ENCODE data around the gene RGS7. TPM values are rescaled to one million over a fixed set of nuclear protein-coding genes. Genes with fewer than 3 reads are reported as not detected.

RGS7 gene
- total RNA-seq, 1 experiment from 2014 or later = not detected

DNA sequence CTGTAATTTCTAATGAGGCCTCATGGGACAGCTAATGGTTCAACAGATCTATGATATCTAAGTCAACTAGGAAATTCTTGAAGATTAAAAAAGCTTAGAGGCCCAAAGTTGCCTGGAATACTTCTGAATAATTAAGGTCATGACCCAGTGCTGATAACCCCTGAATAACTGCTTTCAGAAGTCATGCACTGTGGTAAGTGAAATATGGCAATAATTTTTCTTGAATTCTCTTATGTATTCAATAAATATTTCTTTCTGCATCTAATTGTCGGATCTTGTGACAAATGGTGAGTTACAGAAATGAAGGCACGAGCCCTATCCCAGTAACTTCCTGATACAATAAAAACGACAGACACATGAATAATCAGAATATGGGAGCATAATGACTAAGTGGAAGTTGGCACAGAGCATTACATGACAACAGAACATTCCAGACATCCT lies 525.8 kb downstream of the RGS7 start:
- in situ Hi-C loops (cut with HindIII; ENCODE audit: low sequenced_read_pairs) = no loop called here
- no peak for DNase-seq (ENCODE audit: low spot score)

DNA sequence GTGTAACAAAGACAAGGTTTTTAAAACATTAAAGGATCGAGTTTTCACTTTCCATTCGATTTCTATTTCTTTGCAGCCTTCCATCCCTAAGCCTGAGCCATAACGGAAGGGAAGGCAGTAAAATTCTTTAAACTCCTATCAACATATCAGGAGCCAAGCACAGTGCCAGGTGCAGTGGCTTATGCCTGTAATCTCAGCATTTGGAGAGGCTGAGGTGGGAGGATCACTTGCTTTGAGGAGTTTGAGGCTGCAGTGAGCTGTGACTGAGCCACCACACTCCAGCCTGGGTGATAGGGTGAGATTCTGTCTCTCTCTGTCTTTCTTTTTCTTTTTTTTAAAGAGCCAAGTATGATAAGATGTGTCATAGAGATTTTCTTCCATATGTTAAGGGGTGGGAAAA lies 527.5 kb downstream of the RGS7 start:
- DNase-seq (ENCODE audit: low spot score) = no peak
- in situ Hi-C loops (cut with HindIII; ENCODE audit: low sequenced_read_pairs) = no loop called here

DNA sequence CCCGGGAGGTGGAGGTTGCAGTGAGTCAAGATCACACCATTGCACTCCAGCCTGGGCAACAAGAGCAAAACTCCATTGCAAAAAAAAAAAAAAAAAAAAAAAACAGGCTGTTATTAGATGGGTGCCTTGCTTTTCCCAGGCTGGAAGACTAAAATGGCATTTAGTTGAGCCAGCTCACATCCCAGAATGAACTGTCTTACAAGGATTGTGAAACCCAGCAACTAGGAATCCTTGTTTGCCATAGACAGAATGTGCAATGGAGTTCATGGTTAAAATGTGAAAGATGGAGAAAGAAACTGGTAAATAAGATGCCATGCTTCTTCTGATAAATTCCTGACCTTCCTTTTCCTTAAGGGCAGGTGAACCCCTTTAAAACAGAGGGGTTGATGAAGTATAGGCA lies 529.2 kb downstream of the RGS7 start:
- no peak for DNase-seq (ENCODE audit: low spot score)
- in situ Hi-C loops (cut with HindIII; ENCODE audit: low sequenced_read_pairs) = no loop called here

DNA sequence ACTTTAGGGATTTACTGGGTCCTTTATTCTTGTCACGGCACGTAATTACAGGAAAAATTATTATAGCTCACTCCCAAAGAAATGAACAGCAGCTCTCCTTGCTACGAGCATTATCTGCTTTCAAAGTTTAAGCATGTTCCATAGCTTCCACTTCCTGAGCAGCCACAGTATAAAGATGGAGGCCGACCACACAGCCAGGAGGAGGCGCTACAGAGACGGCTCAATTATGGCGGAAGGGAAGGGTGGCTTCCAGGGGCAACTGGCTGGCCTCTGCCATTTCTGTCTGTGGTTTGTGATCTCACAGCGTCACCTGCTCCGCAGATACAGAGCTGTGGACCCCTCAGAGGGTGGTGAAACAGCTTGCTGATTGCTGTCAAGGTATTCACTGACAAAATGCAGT lies 532.8 kb downstream of the RGS7 start:
- in situ Hi-C loops (cut with HindIII; ENCODE audit: low sequenced_read_pairs) = no loop called here
- no peak for DNase-seq (ENCODE audit: low spot score)

DNA sequence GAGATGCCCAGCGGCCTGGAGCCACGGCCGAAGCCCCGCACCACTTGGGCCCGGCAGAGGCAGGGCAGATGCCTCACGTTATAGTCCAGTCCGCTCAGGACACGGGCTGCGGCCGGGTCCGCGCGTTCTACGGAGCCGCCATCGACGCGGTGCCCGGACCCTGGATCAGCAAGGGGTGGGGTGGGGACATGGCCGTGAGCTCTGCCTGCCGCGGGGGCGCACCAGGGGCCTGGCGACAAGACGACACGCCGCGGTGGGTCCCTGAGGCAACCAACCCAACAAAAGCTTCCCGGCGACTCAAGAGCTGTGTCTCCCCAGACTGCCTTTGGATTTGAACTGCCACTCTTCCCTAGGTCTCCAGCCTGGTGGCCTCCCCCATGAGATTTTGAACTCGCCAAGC lies 533.6 kb downstream of the RGS7 start:
- in situ Hi-C loops (cut with HindIII; ENCODE audit: low sequenced_read_pairs) = no loop called here
- DNase-seq (ENCODE audit: low spot score) = no peak

DNA sequence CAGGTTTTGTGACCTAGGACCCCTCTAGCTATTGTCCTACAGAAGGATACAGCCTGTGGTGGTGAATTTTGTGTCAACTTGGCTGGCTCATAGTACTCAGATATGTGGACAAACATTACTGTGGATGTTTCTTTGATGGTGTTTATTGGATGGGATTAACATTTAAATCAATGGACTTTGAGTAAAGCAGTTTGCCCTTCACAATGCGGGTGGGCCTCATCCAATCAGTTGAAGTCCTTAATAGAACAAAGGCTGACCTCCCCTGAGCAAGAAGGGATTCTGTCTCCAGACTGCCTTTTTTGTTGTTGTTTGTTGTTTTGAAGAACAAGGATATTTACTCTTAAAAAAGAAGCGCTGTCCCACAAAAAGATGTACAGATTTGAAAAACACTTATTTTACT lies 535.1 kb downstream of the RGS7 start:
- DNase-seq (ENCODE audit: low spot score) = no peak
- in situ Hi-C loops (cut with HindIII; ENCODE audit: low sequenced_read_pairs) = no loop called here

DNA sequence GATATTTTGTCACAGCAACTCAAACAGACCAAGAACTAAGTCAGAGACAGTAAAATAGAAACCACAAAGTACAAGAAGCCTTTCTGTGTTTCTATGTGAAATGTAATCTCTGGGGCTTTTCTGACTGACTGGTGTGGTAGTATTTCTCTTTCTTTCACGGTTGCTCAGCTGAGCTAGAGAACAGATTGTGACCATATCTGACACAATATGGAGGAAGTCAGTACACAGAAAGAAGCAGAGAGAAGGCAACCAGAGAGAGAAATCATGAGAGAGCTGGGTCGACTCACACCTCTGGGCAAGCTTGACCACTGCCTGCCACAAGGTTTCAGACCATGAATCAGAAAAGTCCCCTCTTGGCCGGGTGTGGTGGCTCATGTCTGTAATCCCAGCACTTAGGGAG lies 536.2 kb downstream of the RGS7 start:
- in situ Hi-C loops (cut with HindIII; ENCODE audit: low sequenced_read_pairs) = no loop called here
- DNase-seq (ENCODE audit: low spot score) = no peak

DNA sequence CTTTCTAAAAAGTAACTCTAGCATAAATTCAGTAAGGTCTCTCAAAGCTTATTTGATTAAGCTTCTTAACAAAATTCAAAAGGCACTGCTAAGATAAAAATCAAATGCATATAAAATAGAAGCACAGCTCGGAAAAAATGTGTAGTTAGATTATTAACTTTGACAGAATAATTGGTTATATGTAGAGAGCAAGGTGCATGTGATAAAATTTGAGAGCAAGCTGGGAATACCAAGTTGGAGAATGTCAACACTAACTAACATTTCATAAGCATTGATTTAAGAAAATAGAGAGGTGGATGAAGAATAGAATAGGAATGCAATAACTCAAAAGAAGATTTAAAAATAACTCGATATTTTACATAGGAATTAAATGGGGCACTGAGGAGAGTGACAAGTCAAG lies 540.5 kb downstream of the RGS7 start:
- in situ Hi-C loops (cut with HindIII; ENCODE audit: low sequenced_read_pairs) = no loop called here
- DNase-seq (ENCODE audit: low spot score) = no peak

DNA sequence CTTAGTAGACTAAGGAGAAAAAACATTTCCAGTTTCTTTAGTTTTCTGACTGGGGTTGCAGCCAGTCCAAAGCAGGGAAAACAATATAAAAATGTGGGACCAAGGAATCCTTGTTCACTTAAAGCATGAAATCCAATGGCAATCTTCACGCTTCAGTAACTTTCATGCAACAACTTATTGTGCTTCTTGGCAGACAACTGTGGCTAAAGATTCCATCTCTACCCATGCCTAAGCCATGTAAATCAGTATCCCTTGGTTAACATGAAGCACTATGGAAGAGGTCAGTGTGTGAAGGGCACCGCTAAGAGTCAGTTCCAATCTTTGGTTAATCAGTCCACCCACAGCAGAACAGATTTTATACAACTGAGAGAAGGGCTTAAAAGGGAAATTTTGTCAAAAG lies 543.3 kb downstream of the RGS7 start:
- in situ Hi-C loops (cut with HindIII; ENCODE audit: low sequenced_read_pairs) = no loop called here
- no peak for DNase-seq (ENCODE audit: low spot score)

DNA sequence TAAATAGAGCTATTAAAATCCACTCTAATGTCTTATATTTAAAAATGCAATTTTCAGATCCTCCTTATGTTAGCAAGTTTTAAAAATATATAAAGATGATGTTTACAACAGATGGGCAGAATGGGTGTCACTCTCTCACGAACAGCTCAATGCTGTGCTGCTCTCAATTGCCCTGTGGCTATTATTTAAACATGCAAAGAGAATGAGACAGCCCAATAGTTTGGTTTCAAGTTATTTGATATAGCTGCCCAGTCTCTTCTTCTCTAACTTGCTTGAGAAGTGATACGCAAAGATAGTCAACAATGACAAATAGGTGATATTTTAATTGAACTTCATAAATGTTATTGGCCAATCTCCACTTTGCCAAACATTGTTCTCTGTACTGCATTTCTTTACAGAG lies 545.7 kb downstream of the RGS7 start:
- in situ Hi-C loops (cut with HindIII; ENCODE audit: low sequenced_read_pairs) = no loop called here
- no peak for DNase-seq (ENCODE audit: low spot score)

DNA sequence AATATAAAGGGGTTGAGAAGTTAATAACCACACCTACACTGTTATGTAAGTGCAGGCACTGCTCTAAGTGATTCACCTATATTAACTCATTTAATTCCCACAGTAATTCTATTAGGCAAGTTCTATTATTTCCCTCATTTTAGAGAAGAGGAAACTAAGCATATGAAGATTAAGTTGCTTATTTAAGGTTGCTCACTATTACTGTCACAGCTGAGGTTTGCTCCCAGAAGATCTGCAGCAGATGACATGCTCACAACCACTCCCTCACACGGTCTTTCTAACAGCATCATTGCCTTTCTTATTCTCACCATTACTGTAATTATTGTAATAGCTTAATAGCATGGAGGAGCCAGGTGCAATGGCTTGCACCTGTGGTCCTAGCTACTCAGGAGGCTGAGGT lies 548.6 kb downstream of the RGS7 start:
- no peak for DNase-seq (ENCODE audit: low spot score)
- in situ Hi-C loops (cut with HindIII; ENCODE audit: low sequenced_read_pairs) = no loop called here

DNA sequence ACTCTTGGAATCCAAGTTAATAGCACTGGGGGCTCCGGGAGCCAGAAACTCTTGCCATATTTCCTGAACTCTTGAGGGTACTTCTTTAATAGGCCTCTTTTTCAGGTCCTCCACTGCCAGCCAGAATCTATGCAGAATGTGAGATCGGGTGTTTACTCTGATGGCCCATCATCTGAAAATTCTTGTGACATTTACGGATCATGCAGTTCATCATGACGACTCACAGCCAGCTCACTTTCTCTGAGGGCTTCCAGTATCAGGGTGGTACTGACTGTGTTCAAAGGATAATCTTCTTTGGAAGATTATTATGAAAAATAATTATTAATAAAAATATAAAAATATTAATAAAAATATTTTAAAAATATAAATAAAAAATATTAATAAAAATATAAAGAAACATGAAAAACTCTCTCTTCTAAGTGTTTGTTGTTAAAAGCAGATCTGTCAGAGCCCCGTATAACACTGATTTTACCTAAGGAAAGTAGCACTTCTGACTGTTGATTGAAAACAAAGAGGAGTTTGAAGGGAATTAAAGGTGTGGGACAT lies 550.7 kb downstream of the RGS7 start:
- in situ Hi-C loops (cut with HindIII; ENCODE audit: low sequenced_read_pairs) = no loop called here
- DNase-seq (ENCODE audit: low spot score) = no peak

DNA sequence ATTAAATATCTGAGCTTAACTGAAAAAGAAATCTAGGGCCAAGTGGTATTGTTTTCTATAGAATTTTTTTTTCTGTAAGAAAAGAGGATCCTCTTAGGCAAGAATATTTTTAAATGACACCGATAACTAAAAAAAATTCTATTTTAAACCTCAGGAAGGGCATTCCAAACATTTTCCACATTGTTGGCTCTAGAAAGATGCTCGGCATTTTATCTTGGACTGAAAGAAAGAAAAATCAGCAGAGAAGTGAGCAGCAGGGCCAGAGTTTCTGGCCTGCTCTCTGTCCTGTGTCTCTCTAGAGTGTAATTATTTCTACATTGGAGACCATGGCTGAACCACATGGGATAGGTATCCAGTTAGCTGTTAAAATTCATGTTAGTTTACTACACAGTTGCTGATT lies 552.5 kb downstream of the RGS7 start:
- DNase-seq (ENCODE audit: low spot score) = no peak
- in situ Hi-C loops (cut with HindIII; ENCODE audit: low sequenced_read_pairs) = no loop called here

DNA sequence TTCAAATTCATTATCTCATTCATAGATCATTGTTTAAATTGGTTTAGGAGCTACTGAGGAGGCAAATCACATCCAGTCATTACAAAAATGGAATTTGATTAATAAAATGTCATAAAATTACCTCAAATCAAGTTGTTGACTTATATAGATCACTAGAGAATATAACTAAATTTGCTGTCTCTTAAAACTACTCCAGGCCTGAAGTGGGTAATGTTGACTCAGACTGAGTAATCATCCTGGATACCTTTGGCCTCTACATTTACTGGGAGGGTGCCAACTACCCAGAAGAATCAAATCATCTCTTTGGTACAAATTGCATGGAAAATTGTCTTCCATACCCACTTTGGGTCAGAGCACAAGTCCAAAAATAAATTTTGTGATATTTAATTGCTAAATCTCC lies 553.9 kb downstream of the RGS7 start:
- in situ Hi-C loops (cut with HindIII; ENCODE audit: low sequenced_read_pairs) = no loop called here
- DNase-seq (ENCODE audit: low spot score) = no peak

DNA sequence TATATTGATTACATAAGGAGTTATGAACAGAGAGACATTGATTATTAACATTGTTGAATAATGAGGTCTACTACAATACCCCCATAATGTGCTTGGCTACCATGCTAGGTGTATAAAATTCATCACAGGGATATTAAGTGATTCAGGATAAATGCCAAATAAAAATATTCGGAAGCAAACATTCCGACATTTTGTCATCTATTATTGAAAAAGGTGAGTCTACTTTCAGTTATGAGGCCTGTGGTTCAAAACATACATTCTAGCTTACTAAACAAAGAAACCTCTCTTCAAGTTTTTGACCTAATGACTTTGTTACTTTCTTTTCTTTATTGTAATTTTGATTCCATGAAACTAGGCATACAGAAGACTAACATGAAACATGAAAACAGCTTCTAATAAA lies 554.7 kb downstream of the RGS7 start:
- in situ Hi-C loops (cut with HindIII; ENCODE audit: low sequenced_read_pairs) = no loop called here
- DNase-seq (ENCODE audit: low spot score) = no peak

DNA sequence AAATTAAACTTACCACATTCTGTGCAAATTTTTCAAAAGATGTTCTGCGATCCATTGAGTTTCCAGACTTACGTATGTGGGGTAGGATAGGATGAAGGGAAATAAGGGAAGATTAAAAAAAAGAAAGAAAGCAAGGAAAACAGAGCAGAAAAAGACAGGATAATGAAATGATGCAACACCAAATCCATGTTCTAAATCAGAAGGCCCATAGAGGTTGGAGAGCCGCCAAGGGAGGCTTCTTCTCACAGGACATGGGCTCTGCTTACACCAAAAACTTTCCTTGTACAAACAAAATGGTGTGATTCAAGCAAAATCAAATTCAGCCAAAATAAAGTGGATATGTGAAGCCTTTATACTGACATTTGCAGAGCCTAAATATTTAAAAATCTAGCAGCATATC lies 555.6 kb downstream of the RGS7 start:
- DNase-seq (ENCODE audit: low spot score) = no peak

DNA sequence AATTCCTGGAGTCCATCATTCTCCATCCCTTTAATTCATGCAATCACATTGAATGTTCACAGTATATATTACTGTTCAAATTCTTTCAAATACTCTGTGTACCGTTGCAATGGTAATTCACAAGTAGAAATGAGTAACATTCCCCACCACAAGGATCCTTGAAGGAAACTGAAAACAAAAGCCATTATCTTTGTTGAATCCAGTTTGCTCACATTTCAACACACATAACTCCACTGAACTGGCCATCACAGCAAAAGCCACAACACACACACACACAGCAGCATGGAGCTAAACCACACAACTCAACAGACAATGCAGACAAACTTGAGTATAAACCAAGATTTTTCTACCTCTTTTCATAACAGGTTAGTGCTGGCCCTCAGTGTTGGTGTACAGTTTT lies 556.7 kb downstream of the RGS7 start:
- in situ Hi-C loops (cut with HindIII; ENCODE audit: low sequenced_read_pairs) = no loop called here
- DNase-seq (ENCODE audit: low spot score) = no peak

More for the DNA sequence above, 555.6 kb downstream of the RGS7 start:
- in situ Hi-C loops (cut with HindIII; ENCODE audit: low sequenced_read_pairs) = no loop called here

DNA sequence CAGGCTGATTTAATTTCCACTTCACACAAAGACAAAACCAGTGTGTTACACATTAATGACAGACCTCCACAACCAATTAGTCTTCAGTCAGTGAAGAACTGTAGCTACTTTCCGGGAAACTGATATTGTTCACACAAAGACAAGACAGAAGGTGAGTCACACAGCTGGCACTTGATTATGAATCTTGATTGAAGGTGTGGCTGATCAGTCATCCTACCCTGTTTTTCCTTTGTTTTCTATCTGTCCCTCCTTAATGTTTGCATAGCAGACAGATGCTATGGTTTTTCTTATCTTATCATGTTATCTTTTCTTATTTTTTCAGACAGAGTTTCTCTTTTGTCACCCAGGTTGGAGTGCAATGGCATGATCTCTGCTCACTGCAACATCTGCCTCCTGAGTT lies 560.0 kb downstream of the RGS7 start:
- no peak for DNase-seq (ENCODE audit: low spot score)
- in situ Hi-C loops (cut with HindIII; ENCODE audit: low sequenced_read_pairs) = no loop called here

DNA sequence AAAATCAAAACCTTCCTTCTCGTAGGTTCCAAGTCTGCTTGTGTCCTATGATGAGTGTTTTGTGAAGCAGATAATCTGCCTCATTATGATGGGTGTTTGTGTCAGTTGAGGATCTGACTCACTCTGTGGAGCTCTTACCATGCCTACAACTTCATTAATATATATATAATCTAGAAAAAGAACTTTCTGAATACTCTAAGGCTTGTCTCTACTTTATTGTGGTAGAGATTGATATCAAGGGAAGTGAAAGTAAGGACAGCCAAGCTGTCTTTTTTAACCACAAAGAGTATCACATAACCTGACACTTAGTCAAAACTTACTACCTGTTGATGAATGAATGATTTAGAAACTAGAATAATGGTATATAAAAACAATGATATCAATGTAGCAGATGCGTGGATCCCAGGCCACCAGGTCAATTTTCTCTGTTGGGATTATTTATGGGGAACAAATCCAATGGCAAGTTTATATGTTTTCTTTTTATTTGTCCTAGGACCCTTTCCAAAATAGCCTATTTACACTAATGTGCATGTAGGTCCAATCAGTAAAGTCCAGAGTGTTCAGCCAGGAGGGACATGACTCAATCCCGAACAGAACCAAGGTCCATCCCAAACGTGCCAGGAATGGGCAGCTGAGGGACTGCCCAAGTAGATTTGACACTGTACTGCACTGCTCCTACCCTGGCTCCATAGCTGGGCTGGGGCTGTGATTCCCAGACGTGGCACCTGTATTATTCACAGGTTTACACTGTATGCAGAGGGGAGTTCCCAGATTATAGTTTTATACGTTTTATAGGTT lies 562.8 kb downstream of the RGS7 start:
- DNase-seq (ENCODE audit: low spot score) = no peak
- in situ Hi-C loops (cut with HindIII; ENCODE audit: low sequenced_read_pairs) = no loop called here

DNA sequence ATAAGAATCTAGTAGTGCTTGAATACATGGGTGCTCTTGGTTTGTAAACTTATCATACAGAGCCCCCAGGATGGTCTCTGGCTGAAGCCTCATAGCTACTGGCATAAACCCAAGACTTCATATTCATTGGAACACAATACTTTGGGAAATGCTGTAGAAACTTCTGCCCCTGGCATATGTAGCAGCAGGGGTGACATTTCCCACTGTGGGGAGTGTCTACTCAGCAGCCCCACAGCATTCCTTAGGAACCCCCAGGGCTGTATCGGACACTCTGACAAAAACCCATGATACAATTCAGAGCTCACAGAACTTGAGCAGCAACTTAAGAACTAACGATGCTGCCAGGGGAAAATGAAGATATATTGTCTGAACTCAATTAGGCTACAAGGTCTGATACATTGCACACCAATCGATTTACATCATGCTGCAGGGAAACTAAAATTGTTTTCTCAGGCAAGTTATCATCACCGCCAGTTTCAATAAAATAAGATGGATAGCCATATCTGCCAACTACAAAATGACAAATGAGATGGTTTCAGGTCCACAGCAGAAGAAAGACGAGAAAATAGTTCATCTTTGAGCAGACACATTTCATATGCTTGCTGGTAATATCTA lies 564.0 kb downstream of the RGS7 start:
- no peak for DNase-seq (ENCODE audit: low spot score)
- in situ Hi-C loops (cut with HindIII; ENCODE audit: low sequenced_read_pairs) = no loop called here

DNA sequence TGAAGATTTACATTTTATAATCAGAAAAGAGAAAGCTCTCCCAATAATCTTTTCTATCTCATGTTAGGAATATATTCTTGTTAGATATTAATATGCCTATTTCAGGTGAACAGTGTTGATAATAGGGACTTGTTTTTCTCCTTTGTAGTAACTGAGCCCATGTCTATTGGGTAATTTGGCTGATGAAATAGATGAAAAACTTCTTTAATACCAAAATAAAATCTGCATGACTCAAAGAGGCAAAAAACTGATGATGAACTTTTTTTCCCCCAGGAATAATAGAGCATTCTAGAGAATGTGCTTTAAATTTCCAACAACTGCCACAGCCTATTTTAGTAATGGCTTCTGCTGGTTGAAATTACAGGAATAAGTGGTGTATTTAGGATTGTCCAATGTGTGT lies 566.1 kb downstream of the RGS7 start:
- in situ Hi-C loops (cut with HindIII; ENCODE audit: low sequenced_read_pairs) = no loop called here
- no peak for DNase-seq (ENCODE audit: low spot score)

All from G401 (cell line).